Neural cell (in vitro differentiated cells): ENCODE measurements around the gene SPATA13.

Experiments
- EP300 ChIP-seq: fragments of 450-650 bp; conservative IDR thresholded peaks from 2 replicates; pipeline ENCODE4 v1.6.1; 2014; ENCODE audit warnings: antibody characterized with exemption, mild to moderate bottlenecking, moderate library complexity; ENCODE audit not compliant: poor library complexity, severe bottlenecking
- SMC3 ChIP-seq: fragments of 450-650 bp; conservative IDR thresholded peaks from 2 replicates; pipeline ENCODE4 v1.6.1; 2014; ENCODE audit warnings: antibody characterized with exemption, mild to moderate bottlenecking, moderate library complexity; ENCODE audit not compliant: poor library complexity
- TF ChIP-seq, protein P1 (sequence below): fragments of 450-650 bp; IDR thresholded peaks from 2 replicates; pipeline ENCODE4 v1.5.1; 2014; ENCODE audit warnings: antibody characterized with exemption, mild to moderate bottlenecking, moderate library complexity; ENCODE audit not compliant: poor library complexity, severe bottlenecking

DNA sequence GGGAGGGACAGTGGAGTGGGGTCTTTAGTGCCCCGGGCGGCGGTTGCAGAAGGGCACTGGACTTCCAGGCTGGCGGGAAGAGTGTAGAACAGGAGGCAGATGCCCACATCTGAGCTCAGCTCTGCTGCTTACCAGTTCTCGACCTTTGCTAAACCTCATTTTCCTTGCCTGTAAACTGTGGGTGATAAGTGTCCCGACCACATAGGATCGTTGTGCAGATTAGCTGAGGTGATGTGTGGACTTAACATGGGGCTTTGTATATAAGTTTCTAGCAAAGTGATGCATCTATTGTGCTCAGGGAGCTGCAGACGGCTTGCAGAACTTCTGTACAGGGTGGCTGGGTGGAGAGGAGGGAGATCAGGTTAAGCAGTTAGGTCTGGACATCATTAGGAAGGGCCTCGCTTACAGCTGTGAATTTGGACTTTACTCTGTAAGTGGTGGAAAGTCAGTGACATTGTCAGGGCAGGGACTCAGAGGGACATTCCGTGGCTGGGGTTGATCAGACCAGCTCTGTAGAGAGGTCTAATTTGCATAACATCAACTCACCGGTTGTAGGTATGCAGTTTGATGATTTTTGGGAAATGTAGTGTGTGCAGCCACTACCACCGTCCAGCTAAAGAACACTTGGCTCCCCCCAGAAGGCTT lies 70.0 kb downstream of the SPATA13 start:
- TF ChIP-seq, protein P1, sequence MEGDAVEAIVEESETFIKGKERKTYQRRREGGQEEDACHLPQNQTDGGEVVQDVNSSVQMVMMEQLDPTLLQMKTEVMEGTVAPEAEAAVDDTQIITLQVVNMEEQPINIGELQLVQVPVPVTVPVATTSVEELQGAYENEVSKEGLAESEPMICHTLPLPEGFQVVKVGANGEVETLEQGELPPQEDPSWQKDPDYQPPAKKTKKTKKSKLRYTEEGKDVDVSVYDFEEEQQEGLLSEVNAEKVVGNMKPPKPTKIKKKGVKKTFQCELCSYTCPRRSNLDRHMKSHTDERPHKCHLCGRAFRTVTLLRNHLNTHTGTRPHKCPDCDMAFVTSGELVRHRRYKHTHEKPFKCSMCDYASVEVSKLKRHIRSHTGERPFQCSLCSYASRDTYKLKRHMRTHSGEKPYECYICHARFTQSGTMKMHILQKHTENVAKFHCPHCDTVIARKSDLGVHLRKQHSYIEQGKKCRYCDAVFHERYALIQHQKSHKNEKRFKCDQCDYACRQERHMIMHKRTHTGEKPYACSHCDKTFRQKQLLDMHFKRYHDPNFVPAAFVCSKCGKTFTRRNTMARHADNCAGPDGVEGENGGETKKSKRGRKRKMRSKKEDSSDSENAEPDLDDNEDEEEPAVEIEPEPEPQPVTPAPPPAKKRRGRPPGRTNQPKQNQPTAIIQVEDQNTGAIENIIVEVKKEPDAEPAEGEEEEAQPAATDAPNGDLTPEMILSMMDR, result no peak
- no peak for TF ChIP-seq SMC3
- TF ChIP-seq EP300, result no peak
